ENCODE results near the gene GLRA1.

GLRA1 gene

DNA sequence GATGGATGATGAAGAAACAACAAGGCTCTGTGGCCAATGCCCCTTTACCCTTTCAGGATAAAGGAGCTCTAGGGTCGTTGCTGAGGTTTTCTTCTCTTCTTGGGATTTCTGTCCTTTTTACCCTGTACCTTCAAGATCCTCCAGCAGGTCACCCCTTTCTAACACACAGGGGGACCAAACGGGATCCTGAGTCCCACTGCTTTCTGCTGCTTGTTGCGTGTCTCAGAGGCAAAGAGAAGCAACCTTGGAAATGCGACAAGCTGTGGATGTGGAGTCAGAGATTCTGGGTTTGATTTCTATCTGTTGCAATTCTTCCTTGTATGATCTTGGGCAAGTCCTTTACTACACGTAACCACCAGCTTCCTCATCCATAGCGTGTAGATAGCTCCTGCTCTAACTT lies 20.5 kb downstream of the GLRA1 start:
- H2AFZ ChIP-seq (ENCODE audit: low read length): no peak overlapping the region
- H3K4me3 ChIP-seq (ENCODE audit: low read depth, low read length, poor library complexity, severe bottlenecking): no peak overlapping the region
- H3F3A ChIP-seq (ENCODE audit: insufficient read depth, low read length): no peaks in the 10 kb centered on the region
- no peaks in the 10 kb centered on the region for H3K4me1 ChIP-seq (ENCODE audit: insufficient read depth, low read length, severe bottlenecking)
- TF ChIP-seq EZH2 (IDR thresholded peaks at IDR 0.05; ENCODE audit: borderline replicate concordance, low read length): no peak
- TF ChIP-seq, protein P1, sequence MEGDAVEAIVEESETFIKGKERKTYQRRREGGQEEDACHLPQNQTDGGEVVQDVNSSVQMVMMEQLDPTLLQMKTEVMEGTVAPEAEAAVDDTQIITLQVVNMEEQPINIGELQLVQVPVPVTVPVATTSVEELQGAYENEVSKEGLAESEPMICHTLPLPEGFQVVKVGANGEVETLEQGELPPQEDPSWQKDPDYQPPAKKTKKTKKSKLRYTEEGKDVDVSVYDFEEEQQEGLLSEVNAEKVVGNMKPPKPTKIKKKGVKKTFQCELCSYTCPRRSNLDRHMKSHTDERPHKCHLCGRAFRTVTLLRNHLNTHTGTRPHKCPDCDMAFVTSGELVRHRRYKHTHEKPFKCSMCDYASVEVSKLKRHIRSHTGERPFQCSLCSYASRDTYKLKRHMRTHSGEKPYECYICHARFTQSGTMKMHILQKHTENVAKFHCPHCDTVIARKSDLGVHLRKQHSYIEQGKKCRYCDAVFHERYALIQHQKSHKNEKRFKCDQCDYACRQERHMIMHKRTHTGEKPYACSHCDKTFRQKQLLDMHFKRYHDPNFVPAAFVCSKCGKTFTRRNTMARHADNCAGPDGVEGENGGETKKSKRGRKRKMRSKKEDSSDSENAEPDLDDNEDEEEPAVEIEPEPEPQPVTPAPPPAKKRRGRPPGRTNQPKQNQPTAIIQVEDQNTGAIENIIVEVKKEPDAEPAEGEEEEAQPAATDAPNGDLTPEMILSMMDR (IDR thresholded peaks at IDR 0.05; ENCODE audit: low read length): no peak
- no peaks in the 10 kb centered on the region for H3K9me3 ChIP-seq (ENCODE audit: low read length)
- H3K79me2 ChIP-seq (ENCODE audit: insufficient read depth, low read length): no peaks in the 10 kb centered on the region
- H3K27me3 ChIP-seq (ENCODE audit: insufficient read depth, low read length): no peaks in the 10 kb centered on the region
- no peak overlapping the region for H3K4me2 ChIP-seq (ENCODE audit: low read length)
- H3K36me3 ChIP-seq (ENCODE audit: insufficient read depth, low read length): no peaks in the 10 kb centered on the region
- no peaks in the 10 kb centered on the region for H3K9me2 ChIP-seq (ENCODE audit: low read depth, low read length)
- H4K20me1 ChIP-seq (ENCODE audit: insufficient read depth, low read length): no peaks in the 10 kb centered on the region
- no peak overlapping the region for H3K27ac ChIP-seq (ENCODE audit: low read depth, low read length, poor library complexity, severe bottlenecking)
- H3K9ac ChIP-seq (ENCODE audit: low read length): no peak overlapping the region

DNA sequence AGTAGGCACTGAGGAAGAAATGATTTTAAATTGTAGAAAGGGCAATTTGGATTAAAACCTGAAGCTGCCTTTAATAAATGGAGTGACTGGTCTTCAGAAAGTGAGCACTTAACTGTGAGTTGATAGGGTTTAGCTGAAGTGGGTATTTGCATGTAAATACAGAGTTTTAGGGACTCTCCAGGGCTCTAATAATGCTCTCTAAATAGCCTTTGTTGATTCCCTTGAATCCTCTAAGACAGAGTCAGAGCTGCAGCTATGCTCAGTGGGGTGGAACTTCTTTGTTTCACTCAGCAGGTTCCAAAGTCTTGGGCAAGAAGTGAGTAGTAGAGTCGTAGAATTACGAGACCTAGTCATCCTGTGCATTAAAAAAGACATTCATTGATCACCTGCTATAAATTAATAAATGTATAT lies 21.4 kb downstream of the GLRA1 start:
- Histone ChIP-seq H3K4me1 (ENCODE audit: insufficient read depth, low read length, severe bottlenecking) (no peaks in the 10 kb centered on the region), H2AFZ (ENCODE audit: low read length) (no peak overlapping the region), H3K79me2 (ENCODE audit: insufficient read depth, low read length) (no peaks in the 10 kb centered on the region), H3K9me3 (ENCODE audit: low read length) (no peaks in the 10 kb centered on the region), H3K27ac (ENCODE audit: low read depth, low read length, poor library complexity, severe bottlenecking) (no peak overlapping the region), H3K27me3 (ENCODE audit: insufficient read depth, low read length) (no peaks in the 10 kb centered on the region), H3K9me2 (ENCODE audit: low read depth, low read length) (no peaks in the 10 kb centered on the region), H4K20me1 (ENCODE audit: insufficient read depth, low read length) (no peaks in the 10 kb centered on the region), H3K36me3 (ENCODE audit: insufficient read depth, low read length) (no peaks in the 10 kb centered on the region), H3K9ac (ENCODE audit: low read length) (no peak overlapping the region), H3K4me2 (ENCODE audit: low read length) (no peak overlapping the region), H3K4me3 (ENCODE audit: low read depth, low read length, poor library complexity, severe bottlenecking) (no peak overlapping the region), H3F3A (ENCODE audit: insufficient read depth, low read length) (no peaks in the 10 kb centered on the region)
- no peak for TF ChIP-seq EZH2 (IDR thresholded peaks at IDR 0.05; ENCODE audit: borderline replicate concordance, low read length)
- TF ChIP-seq, protein P1 (IDR thresholded peaks at IDR 0.05; ENCODE audit: low read length): no peak

DNA sequence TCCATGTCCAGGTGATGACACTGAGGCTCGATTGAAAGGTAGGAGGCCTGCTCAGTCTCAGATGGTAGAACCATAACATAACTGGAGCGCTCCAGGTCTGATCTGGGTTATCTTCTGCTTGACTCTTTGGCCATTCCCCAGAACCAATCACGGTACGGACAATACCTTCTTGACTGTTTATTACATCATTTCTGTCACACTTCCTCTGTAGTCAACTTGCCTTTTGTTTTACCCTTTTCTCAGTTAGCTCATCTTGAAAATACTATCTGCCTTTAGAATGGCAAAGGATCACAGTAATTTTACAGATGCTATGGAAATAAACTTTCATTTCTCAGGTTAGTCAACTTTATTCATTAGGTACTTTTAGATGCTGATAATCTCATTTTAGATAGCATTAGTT lies 22.4 kb downstream of the GLRA1 start:
- Histone ChIP-seq H3K4me3 (ENCODE audit: low read depth, low read length, poor library complexity, severe bottlenecking) (no peak overlapping the region), H3K79me2 (ENCODE audit: insufficient read depth, low read length) (no peaks in the 10 kb centered on the region), H3K4me1 (ENCODE audit: insufficient read depth, low read length, severe bottlenecking) (no peaks in the 10 kb centered on the region), H3K4me2 (ENCODE audit: low read length) (no peak overlapping the region), H4K20me1 (ENCODE audit: insufficient read depth, low read length) (no peaks in the 10 kb centered on the region), H3K27ac (ENCODE audit: low read depth, low read length, poor library complexity, severe bottlenecking) (no peak overlapping the region), H3K9me2 (ENCODE audit: low read depth, low read length) (no peaks in the 10 kb centered on the region), H3K36me3 (ENCODE audit: insufficient read depth, low read length) (no peaks in the 10 kb centered on the region), H2AFZ (ENCODE audit: low read length) (no peak overlapping the region), H3F3A (ENCODE audit: insufficient read depth, low read length) (no peaks in the 10 kb centered on the region), H3K9me3 (ENCODE audit: low read length) (no peaks in the 10 kb centered on the region), H3K9ac (ENCODE audit: low read length) (no peak overlapping the region), H3K27me3 (ENCODE audit: insufficient read depth, low read length) (no peaks in the 10 kb centered on the region)
- TF ChIP-seq, protein P1 (IDR thresholded peaks at IDR 0.05; ENCODE audit: low read length): no peak
- TF ChIP-seq EZH2 (IDR thresholded peaks at IDR 0.05; ENCODE audit: borderline replicate concordance, low read length): no peak
